ENCODE measurements around the gene KICS2.

Gene KICS2

GRCh38 chr12:64173456-64173855 lies 48.6 kb downstream of the KICS2 start:
- DNase-seq (ENCODE audit: low read depth): no peak

All from T-helper 22 cell (primary cell).